GM21447 (cell line): ENCODE data around the gene CMTR2.

ENCODE experiments used
- ATAC-seq: cut with Tn5 transposase; IDR thresholded peaks from one replicate; pipeline ENCODE4 v1.9.1; 2021; ENCODE audit not compliant: unreplicated experiment

The CMTR2 gene

GRCh38 chr16:71276589-71277334 lies 12.4 kb downstream of the CMTR2 start:
- ATAC-seq = no peak

- no peak for ATAC-seq
These were observed 15.8 kb downstream of the CMTR2 start for GRCh38 chr16:71273384-71273783.

- ATAC-seq = no peak
These were observed 24.9 kb downstream of the CMTR2 start for GRCh38 chr16:71264299-71264698.

- ATAC-seq = no peak
These were observed 25.6 kb downstream of the CMTR2 start for GRCh38 chr16:71263582-71263981.

GRCh38 chr16:71262391-71262790 lies 26.8 kb downstream of the CMTR2 start:
- ATAC-seq = no peak

- ATAC-seq = no peak
These were observed 28.2 kb downstream of the CMTR2 start for GRCh38 chr16:71260995-71261394.

GRCh38 chr16:71259086-71259485 lies 30.1 kb downstream of the CMTR2 start:
- ATAC-seq = no peak

GRCh38 chr16:71258372-71258771 lies 30.8 kb downstream of the CMTR2 start:
- ATAC-seq = no peak

GRCh38 chr16:71257768-71258167 lies 31.4 kb downstream of the CMTR2 start:
- ATAC-seq = no peak

- ATAC-seq = no peak
These were observed 33.5 kb downstream of the CMTR2 start for GRCh38 chr16:71255721-71256120.

- no peak for ATAC-seq
These were observed 34.2 kb downstream of the CMTR2 start for GRCh38 chr16:71254832-71255525.

- no peak for ATAC-seq
These were observed 38.6 kb downstream of the CMTR2 start for GRCh38 chr16:71250461-71251235.

- ATAC-seq = no peak
These were observed 39.8 kb downstream of the CMTR2 start for GRCh38 chr16:71249399-71249798.

- no peak for ATAC-seq
These were observed 41.7 kb downstream of the CMTR2 start for GRCh38 chr16:71247478-71247877.

GRCh38 chr16:71246309-71246708 lies 42.9 kb downstream of the CMTR2 start:
- no peak for ATAC-seq

- no peak for ATAC-seq
These were observed 44.7 kb downstream of the CMTR2 start for GRCh38 chr16:71244521-71244920.

GRCh38 chr16:71242601-71243000 lies 46.6 kb downstream of the CMTR2 start:
- no peak for ATAC-seq

GRCh38 chr16:71242036-71242435 lies 47.2 kb downstream of the CMTR2 start:
- ATAC-seq = no peak
